A673 (cell line): Measurements from ENCODE around the gene FAAH. TPM values are rescaled to one million over a fixed set of nuclear protein-coding genes. Genes with fewer than 3 reads are reported as not detected.

Experiments
- BruUV-seq: library from RNA; stranded (reverse); fragments of 400-500 nt; replicated peaks from 2 replicates; lab custom pipeline; 2021; lab: Mats Ljungman, UMichigan
- CTCF ChIA-PET: fragments of 300-600 bp; sonication (Branson Sonifier 250); formaldehyde crosslinking; loops from one replicate; lab custom pipeline; 2022; ENCODE audit warnings: antibody characterized with exemption; lab: Charles Lee
- POLR2A ChIA-PET: fragments of 300-600 bp; sonication (Branson Sonifier 250); formaldehyde crosslinking; loops from one replicate; lab custom pipeline; 2022; ENCODE audit warnings: antibody characterized with exemption; ENCODE audit not compliant: low non-redundant PET; lab: Charles Lee
- DNase-seq: peaks from one replicate; pipeline ENCODE4 v3.0.0-alpha.2; 2015; ENCODE audit warnings: low spot score
- H3K27ac ChIP-seq: fragments of 200-600 bp; sonication (generic); 2 replicates; pipeline ENCODE4 v1.5.1; 2016; ENCODE audit warnings: mixed run types, low read depth, mild to moderate bottlenecking, mixed read lengths, antibody characterized with exemption, low read length; ENCODE audit not compliant: poor library complexity, severe bottlenecking
- H3K27me3 ChIP-seq: fragments of 200-600 bp; sonication (generic); replicated peaks from 2 replicates; pipeline ENCODE4 v1.6.1; 2017; ENCODE audit warnings: mixed run types, low read depth, mild to moderate bottlenecking, mixed read lengths, antibody characterized with exemption, low read length; ENCODE audit not compliant: insufficient read depth, poor library complexity
- H3K36me3 ChIP-seq: fragments of 200-600 bp; sonication (generic); 2 replicates; pipeline ENCODE4 v1.6.1; 2016; ENCODE audit warnings: mixed run types, mild to moderate bottlenecking, mixed read lengths, antibody characterized with exemption, low read length; ENCODE audit not compliant: insufficient read depth, poor library complexity, severe bottlenecking
- H3K4me1 ChIP-seq: fragments of 200-600 bp; sonication (generic); 2 replicates; pipeline ENCODE4 v1.6.1; 2017; ENCODE audit warnings: mixed run types, mild to moderate bottlenecking, mixed read lengths, antibody characterized with exemption, low read length; ENCODE audit not compliant: insufficient read depth, poor library complexity, severe bottlenecking
- H3K4me3 ChIP-seq: fragments of 200-600 bp; sonication (generic); 2 replicates; pipeline ENCODE4 v1.5.1; 2016; ENCODE audit warnings: low read depth, mixed run types, mild to moderate bottlenecking, mixed read lengths, low read length; ENCODE audit not compliant: poor library complexity, severe bottlenecking
- H3K9me3 ChIP-seq: fragments of 200-600 bp; sonication (generic); 2 replicates; pipeline ENCODE4 v1.6.1; 2016; ENCODE audit warnings: mixed run types, low read depth, mild to moderate bottlenecking, mixed read lengths, antibody characterized with exemption, low read length; ENCODE audit not compliant: poor library complexity, severe bottlenecking
- CTCF ChIP-seq: fragments of 300-800, 200-600 bp; sonication (generic); conservative IDR thresholded peaks from 2 replicates; pipeline ENCODE4 v1.5.1; 2017; ENCODE audit warnings: low read depth, mild to moderate bottlenecking, antibody characterized with exemption, low read length, moderate library complexity, mixed read lengths
- EZH2 ChIP-seq: fragments of 200-600 bp; sonication (generic); IDR thresholded peaks from 2 replicates; pipeline ENCODE4 v1.6.1; 2017; ENCODE audit warnings: borderline replicate concordance, low read depth, mild to moderate bottlenecking, mixed read lengths, antibody characterized with exemption, low read length; ENCODE audit not compliant: poor library complexity, severe bottlenecking
- intact Hi-C: fragments of 100-400 bp; cut with micrococcal nuclease; formaldehyde crosslinking; loops from one replicate; pipeline ENCODE4 v1.10.0; 2022; ENCODE audit not compliant: unreplicated experiment
- total RNA-seq: library from RNA; stranded (reverse); gene quantifications from 2 replicates; pipeline ENCODE4 v1.2.3, GENCODE V29; 2021

The FAAH gene
- total RNA-seq, 1 experiment from 2014 or later: 3.2 TPM

GRCh38 chr1:46410156-46411009, 16.3 kb downstream of the FAAH start:
- Histone ChIP-seq H3K9me3 (no peaks in the 10 kb centered on the region), H3K27ac (no peak overlapping the region), H3K4me3 (no peak overlapping the region), H3K4me1 (peaks cover 5% of the 10 kb centered on the region), H3K36me3 (no peaks in the 10 kb centered on the region), H3K27me3 (no peaks in the 10 kb centered on the region)
- intact Hi-C loops: no loop called here
- POLR2A ChIA-PET: no interaction called here
- TF ChIP-seq CTCF: no peak
- TF ChIP-seq EZH2: no peak
- no peak for DNase-seq
- CTCF ChIA-PET: interaction anchor here (0.9 kb wide), 1 partner anchor 11 kb away, joined by 3 read pairs; no protein-coding TSS in a partner anchor
- BruUV-seq: no TSS peak

- ChIA-PET CTCF (no interaction called here), POLR2A (no interaction called here)
- intact Hi-C loops: no loop called here
- BruUV-seq: no TSS peak
- Histone ChIP-seq H3K36me3 (no peaks in the 10 kb centered on the region), H3K4me3 (no peak overlapping the region), H3K27me3 (no peaks in the 10 kb centered on the region), H3K27ac (no peak overlapping the region), H3K9me3 (no peaks in the 10 kb centered on the region), H3K4me1 (peaks cover 5% of the 10 kb centered on the region)
- no peak for DNase-seq
- TF ChIP-seq CTCF (no peak), EZH2 (no peak)
These were observed 16.9 kb downstream of the FAAH start for GRCh38 chr1:46411010-46411405.

GRCh38 chr1:46411601-46412341, 17.7 kb downstream of the FAAH start:
- Histone ChIP-seq H3K36me3 (no peaks in the 10 kb centered on the region), H3K4me3 (no peak overlapping the region), H3K27me3 (no peaks in the 10 kb centered on the region), H3K27ac (no peak overlapping the region), H3K9me3 (no peaks in the 10 kb centered on the region), H3K4me1 (peaks cover 3% of the 10 kb centered on the region)
- TF ChIP-seq EZH2: no peak
- peak; percentile 66 for TF ChIP-seq CTCF
- no TSS peak for BruUV-seq
- POLR2A ChIA-PET: no interaction called here
- intact Hi-C loops: no loop called here
- CTCF ChIA-PET: no interaction called here
- DNase-seq: no peak
